ENCODE results near the gene MAPK4.

DNA sequence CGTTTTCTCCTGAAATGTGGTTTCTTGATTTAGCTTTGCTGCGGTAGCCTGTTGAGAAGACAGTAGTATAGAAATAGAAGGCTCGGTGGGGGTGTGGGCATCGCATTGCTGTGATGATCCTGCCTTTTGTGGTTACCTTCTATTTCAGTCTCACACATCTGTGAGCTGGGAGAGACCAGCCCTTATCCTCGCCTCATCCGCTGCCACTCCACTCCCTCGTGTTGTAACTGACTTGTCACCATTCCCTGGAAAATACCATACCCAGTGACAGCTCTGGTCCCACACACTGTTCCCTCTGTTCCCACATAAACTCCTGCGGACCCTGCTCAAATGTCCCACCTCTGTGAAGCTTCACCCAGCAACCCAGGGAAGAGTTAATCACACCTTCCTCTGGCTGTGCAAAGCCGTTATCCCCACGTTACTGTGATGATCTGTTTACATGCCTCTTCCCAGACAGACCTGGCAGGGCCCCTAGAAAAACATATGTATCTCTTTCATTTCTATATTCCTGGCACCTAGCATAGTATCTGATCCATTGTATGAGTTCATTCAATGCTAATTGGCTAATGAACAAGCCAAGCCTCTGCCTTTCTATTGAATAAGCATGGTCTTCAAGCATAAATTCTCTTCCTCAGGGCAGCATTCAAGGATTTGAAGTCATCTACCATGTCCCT is 114.6 kb downstream of the MAPK4 start:
- TF ChIP-seq, protein P1, sequence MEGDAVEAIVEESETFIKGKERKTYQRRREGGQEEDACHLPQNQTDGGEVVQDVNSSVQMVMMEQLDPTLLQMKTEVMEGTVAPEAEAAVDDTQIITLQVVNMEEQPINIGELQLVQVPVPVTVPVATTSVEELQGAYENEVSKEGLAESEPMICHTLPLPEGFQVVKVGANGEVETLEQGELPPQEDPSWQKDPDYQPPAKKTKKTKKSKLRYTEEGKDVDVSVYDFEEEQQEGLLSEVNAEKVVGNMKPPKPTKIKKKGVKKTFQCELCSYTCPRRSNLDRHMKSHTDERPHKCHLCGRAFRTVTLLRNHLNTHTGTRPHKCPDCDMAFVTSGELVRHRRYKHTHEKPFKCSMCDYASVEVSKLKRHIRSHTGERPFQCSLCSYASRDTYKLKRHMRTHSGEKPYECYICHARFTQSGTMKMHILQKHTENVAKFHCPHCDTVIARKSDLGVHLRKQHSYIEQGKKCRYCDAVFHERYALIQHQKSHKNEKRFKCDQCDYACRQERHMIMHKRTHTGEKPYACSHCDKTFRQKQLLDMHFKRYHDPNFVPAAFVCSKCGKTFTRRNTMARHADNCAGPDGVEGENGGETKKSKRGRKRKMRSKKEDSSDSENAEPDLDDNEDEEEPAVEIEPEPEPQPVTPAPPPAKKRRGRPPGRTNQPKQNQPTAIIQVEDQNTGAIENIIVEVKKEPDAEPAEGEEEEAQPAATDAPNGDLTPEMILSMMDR (IDR thresholded peaks at IDR 0.05; ENCODE audit: low read length): no peak
- TF ChIP-seq EZH2 (IDR thresholded peaks at IDR 0.05; ENCODE audit: borderline replicate concordance, low read length): no peak
